Gastroesophageal sphincter (tissue), 4 donors: ENCODE results near the gene SPATA3. TPM values are rescaled to one million over a fixed set of nuclear protein-coding genes. Genes with fewer than 3 reads are reported as not detected.

Experiments
- ATAC-seq: fragments of 150-250 bp; one replicate; pipeline ENCODE4 v1.9.1; 2016; ENCODE audit warnings: mild to moderate bottlenecking, moderate library complexity
- H3K27ac ChIP-seq, 4 donors: fragments of 200-600 bp; sonication (generic) in 3 of 4; 1 replicate in 3 of 4; 2 replicates in 1 of 4; pipeline ENCODE4 v1.5.1; 2016 to 2019
- H3K27me3 ChIP-seq: fragments of 200-600 bp; sonication (generic); one replicate; pipeline ENCODE4 v1.5.1; 2019
- H3K36me3 ChIP-seq, 2 donors: fragments of 200-600 bp; sonication (generic); one replicate each; pipeline ENCODE4 v1.5.1; 2019; ENCODE audit warnings: control low read depth in 1 of 2
- H3K4me1 ChIP-seq, 3 donors: fragments of 200-600 bp; sonication (generic); 1 replicate in 2 of 3; 2 replicates in 1 of 3; pipeline ENCODE4 v1.5.1; 2016 to 2019; ENCODE audit warnings: control low read depth in 2 of 3
- H3K4me3 ChIP-seq, 2 donors: fragments of 200-600 bp; sonication (generic); one replicate each; pipeline ENCODE4 v1.5.1; 2019; ENCODE audit warnings: mild to moderate bottlenecking in 1 of 2, moderate library complexity in 1 of 2
- H3K9me3 ChIP-seq, 3 donors: fragments of 200-600 bp; sonication (generic); one replicate each; pipeline ENCODE4 v1.5.1; 2017 to 2019; ENCODE audit warnings: control low read depth in 2 of 3
- EP300 ChIP-seq: sonication (generic); formaldehyde crosslinking; IDR thresholded peaks from one replicate; pipeline ENCODE4 v1.6.1; 2017; ENCODE audit warnings: antibody characterized with exemption, mild to moderate bottlenecking
- POLR2A ChIP-seq, 2 donors: fragments of 450-650 bp; IDR thresholded peaks; one replicate each; pipeline ENCODE4 v1.6.1; 2017; ENCODE audit warnings: antibody characterized with exemption in 2 of 2, mild to moderate bottlenecking in 2 of 2, moderate library complexity in 1 of 2
- POLR2AphosphoS5 ChIP-seq: sonication (generic); formaldehyde crosslinking; IDR thresholded peaks from one replicate; pipeline ENCODE4 v1.6.1; 2017; ENCODE audit warnings: antibody characterized with exemption
- whole genome bisulfite sequencing, 2 donors: methylation state at CpG; one replicate each; pipeline ENCODE4 v1.1.5; 2018; ENCODE audit warnings: low coverage in 1 of 2; 5-methylcytosine and 5-hydroxymethylcytosine counted together
- total RNA-seq, 4 donors: library from RNA; depleted of rRNA; stranded (reverse); fragments of >200 nt; gene quantifications; one replicate each; pipeline ENCODE4 v1.1.0, GENCODE V29; 2016
- TF ChIP-seq, protein P1 (sequence below), 4 experiments: fragments of 200-600 bp in 2 of 4; fragments of 450-650 bp in 2 of 4; sonication (generic) in 1 of 4; IDR thresholded peaks; one replicate each; pipeline ENCODE4 v1.5.1; 2017 to 2019; ENCODE audit warnings: antibody characterized with exemption in 4 of 4, mild to moderate bottlenecking in 2 of 4, moderate library complexity in 2 of 4

Gene SPATA3
- total RNA-seq, 4 donors from 2014 or later: not detected

DNA sequence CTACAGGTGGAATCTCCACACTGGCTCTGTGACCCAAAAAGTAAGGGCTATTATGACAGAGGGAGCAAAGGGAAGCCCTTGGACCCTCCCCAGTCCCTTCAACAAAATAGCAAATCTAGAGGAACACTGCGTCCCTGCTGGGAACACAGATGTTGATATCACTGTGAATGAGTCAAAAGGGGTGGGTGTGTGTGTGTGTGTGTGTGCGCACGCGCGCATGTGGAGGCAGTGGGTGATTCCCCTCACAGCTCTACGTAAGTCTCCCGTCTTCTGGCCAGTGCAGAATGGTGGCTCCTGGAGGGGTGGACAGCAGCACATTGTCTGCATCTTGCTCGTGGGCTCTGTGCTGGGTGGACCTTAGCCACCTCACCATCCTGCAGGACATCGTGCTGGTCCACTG lies 33.6 kb downstream of the SPATA3 start:
- Histone ChIP-seq H3K9me3 (no peaks in the 10 kb centered on the region), H3K4me3 (no peak overlapping the region), H3K27ac (no peak overlapping the region), H3K36me3 (no peaks in the 10 kb centered on the region), H3K27me3 (peaks cover 39% of the 10 kb centered on the region), H3K4me1 (no peaks in the 10 kb centered on the region)
- no peak for ATAC-seq
- 73 to 80% methylated on average over 2 to 9 of the region's 9 CpGs for whole genome bisulfite sequencing, 2 donors
- no peak for TF ChIP-seq EP300

DNA sequence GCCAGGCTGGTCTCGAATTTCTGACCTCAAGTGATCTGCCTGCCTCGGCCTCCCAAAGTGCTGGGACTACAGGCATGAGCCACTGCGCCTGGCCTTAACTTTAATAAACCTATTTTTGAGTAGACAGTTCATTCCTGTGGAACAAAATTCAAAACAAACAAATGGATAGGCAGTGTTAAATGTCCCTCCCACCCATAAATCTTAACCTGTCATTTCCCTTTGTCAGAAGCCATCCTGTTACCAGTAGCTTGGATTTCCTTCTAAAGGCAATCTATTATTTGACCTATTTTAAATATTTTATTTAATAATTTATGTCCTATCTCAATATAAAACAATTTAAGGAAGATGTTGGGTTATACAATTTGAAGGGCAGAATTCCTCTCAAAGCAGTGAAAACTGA lies 34.8 kb downstream of the SPATA3 start:
- 83 to 94% methylated on average over 3 of the region's 3 CpGs for WGBS, 2 donors
- Histone ChIP-seq H3K4me3 (no peak overlapping the region), H3K36me3 (no peaks in the 10 kb centered on the region), H3K27me3 (peaks cover 40% of the 10 kb centered on the region), H3K9me3 (no peaks in the 10 kb centered on the region), H3K27ac (no peak overlapping the region), H3K4me1 (no peaks in the 10 kb centered on the region)
- TF ChIP-seq POLR2AphosphoS5: no peak
- no peak for TF ChIP-seq POLR2A (IDR thresholded peaks at IDR 0.05)
- TF ChIP-seq EP300: no peak
- no peak for ATAC-seq

DNA sequence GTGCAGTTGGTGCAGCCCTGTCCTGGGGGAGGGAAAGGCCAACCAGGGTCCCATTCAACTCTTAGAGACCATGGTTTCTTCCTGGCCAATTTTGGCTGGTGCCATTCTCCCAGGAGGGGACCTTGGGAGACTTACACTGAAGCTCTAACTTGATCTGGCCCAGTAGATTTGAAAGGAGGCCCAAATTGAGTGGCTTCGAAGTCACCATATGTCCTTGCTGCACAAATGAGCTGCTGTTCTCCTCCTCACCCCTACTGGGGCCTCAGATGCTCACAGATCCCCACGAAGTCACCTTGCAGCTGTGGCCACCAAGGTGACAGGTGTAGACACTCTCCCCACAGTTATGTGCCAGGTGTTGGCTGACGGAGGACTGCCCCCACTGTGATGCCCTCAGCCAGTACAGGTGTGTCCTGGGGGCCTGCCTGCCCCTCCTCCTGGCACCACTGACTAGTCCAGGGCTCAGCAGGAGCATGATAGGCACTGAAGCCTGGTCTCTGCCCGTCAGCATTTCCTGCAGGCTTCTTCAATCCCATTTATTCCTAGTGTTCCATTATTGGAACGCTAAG lies 36.7 kb downstream of the SPATA3 start:
- no peak for TF ChIP-seq POLR2AphosphoS5
- peaks cover 0 to 7% (median 0%) of the 10 kb centered on the region in 3 donors for H3K4me1 ChIP-seq
- WGBS, 2 donors: 60% methylated on average over 2 of the region's 5 CpGs; no CpG with 5 or more reads in 1 of the 2 donors
- H3K27me3 ChIP-seq: peaks cover 56% of the 10 kb centered on the region
- no peak overlapping the region for H3K27ac ChIP-seq
- H3K9me3 ChIP-seq: no peaks in the 10 kb centered on the region
- H3K36me3 ChIP-seq: no peaks in the 10 kb centered on the region
- ATAC-seq: no peak
- H3K4me3 ChIP-seq: no peak overlapping the region

DNA sequence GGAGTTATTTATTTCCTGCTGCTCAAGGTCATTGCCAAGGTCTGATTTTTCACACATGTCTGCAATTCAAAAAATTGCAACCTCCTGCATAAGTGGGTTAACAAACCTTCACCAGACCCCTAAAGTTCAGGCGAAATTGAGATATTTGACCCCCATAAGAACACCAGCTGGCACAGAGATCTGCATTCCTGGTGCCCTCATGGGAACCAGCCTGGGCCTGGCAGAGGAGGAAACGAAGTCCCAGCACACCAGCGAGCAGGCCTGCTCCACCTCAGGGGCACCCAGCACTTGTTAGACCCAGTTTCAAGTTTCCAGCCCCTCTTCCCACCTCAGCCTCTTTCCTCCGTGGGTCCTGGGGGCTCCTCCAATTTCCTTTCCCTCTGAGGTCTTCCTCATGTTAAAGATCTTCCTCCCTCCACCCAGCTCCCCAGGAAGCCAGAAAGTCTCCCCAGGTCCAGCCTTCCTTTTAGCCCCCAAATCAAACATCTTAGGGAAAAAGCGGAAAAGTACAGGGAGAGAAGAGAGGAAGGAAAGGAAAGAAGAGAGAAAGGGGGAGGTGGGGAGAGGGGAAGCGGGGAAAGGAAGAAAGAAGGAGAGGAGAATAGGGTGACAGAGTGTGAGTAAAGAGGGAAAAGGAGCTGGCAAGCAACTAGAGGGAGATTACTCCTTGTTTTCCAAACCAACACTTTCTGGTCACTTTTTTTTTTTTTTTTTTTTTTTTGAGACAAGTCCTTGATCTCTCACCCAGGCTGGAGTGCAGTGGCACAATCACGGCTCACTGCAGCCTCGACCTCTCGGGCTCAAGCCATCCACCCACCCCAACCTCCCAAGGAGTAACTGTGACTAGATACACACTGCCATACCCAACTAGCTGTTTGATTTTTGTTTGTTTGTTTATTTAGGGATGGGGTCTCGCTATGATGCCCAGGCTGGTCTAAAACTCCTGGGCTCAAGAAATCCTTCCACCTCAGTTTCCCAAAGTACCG lies 37.5 kb downstream of the SPATA3 start:
- H3K4me1 ChIP-seq: peaks cover 0 to 13% (median 0%) of the 10 kb centered on the region in 3 donors
- WGBS, 2 donors: 60 to 61% methylated on average over 4 to 8 of the region's 11 CpGs
- H3K9me3 ChIP-seq: no peaks in the 10 kb centered on the region
- H3K36me3 ChIP-seq: no peaks in the 10 kb centered on the region
- no peak for TF ChIP-seq POLR2AphosphoS5
- TF ChIP-seq EP300: no peak
- TF ChIP-seq, protein P1, sequence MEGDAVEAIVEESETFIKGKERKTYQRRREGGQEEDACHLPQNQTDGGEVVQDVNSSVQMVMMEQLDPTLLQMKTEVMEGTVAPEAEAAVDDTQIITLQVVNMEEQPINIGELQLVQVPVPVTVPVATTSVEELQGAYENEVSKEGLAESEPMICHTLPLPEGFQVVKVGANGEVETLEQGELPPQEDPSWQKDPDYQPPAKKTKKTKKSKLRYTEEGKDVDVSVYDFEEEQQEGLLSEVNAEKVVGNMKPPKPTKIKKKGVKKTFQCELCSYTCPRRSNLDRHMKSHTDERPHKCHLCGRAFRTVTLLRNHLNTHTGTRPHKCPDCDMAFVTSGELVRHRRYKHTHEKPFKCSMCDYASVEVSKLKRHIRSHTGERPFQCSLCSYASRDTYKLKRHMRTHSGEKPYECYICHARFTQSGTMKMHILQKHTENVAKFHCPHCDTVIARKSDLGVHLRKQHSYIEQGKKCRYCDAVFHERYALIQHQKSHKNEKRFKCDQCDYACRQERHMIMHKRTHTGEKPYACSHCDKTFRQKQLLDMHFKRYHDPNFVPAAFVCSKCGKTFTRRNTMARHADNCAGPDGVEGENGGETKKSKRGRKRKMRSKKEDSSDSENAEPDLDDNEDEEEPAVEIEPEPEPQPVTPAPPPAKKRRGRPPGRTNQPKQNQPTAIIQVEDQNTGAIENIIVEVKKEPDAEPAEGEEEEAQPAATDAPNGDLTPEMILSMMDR (IDR thresholded peaks at IDR 0.05): no peak
- no peak for TF ChIP-seq POLR2A (IDR thresholded peaks at IDR 0.05)
- H3K27ac ChIP-seq: no peak overlapping the region
- no peak for ATAC-seq
- H3K27me3 ChIP-seq: peaks cover 57% of the 10 kb centered on the region
- H3K4me3 ChIP-seq: no peak overlapping the region

DNA sequence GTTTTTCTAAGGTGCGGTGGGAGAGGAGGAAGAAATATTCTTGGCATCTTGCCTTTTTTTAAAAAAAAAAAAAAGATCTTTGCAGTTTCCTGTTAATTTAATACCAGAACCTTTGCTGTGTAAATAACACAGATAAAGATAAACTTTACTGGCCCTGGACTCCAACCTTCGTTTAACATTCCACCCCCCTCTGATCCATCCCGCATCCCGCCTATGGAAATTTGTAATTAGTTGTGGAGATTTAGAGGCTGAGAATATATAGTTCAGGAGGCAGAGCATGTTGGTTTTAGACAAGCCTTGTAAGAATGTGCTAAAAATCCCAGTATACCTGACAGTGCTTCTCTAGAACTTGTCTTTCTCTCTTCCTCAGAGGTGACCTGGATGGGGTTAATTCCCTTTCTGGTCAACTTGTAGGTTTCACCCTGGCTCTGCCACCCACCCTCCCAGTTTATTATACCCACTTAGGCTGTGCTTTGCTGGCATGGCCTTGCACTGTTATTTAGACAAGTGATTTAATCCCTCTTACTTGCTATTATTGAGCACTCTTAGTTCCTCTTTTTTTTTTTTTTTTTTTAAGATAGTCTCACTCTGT lies 38.5 kb downstream of the SPATA3 start:
- WGBS, 2 donors: 35 to 41% methylated on average over 4 of the region's 4 CpGs
- no peak for TF ChIP-seq POLR2A (IDR thresholded peaks at IDR 0.05)
- Histone ChIP-seq H3K27ac (no peak overlapping the region), H3K9me3 (no peaks in the 10 kb centered on the region), H3K36me3 (no peaks in the 10 kb centered on the region), H3K27me3 (peaks cover 67% of the 10 kb centered on the region), H3K4me1 (peaks cover 0 to 13% (median 0%) of the 10 kb centered on the region in 3 donors), H3K4me3 (no peak overlapping the region)
- no peak for ATAC-seq

DNA sequence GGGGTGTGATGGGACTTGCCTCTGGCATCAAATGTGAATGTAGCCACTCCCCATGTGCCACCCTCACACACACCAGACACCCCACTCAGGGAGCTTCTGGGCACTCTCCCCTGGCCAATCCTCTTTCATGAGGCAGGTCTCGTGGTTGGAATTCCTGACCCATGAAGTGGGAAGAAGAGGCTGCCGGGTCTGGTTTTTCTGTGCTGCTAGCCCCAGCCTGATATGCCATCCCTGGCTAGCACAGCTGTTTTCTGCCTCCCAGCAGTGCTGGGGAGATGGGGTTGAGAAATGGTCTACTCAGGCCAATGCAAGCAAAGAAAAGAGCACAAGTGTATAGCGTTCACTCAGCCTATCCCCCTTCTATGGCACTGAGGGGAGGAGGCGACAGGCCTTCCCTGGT lies 40.2 kb downstream of the SPATA3 start:
- Histone ChIP-seq H3K27me3 (peaks cover 82% of the 10 kb centered on the region), H3K4me3 (no peak overlapping the region)

More for the DNA sequence above, 40.2 kb downstream of the SPATA3 start:
- no peaks in the 10 kb centered on the region for H3K9me3 ChIP-seq
- no peaks in the 10 kb centered on the region for H3K36me3 ChIP-seq
- 48 to 63% methylated on average over 2 to 3 of the region's 4 CpGs for WGBS, 2 donors
- TF ChIP-seq POLR2AphosphoS5 (no peak), POLR2A (IDR thresholded peaks at IDR 0.05) (no peak), EP300 (no peak)
- TF ChIP-seq, protein P1 (IDR thresholded peaks at IDR 0.05): no peak
- peaks cover 0 to 13% (median 0%) of the 10 kb centered on the region in 3 donors for H3K4me1 ChIP-seq
- ATAC-seq: no peak
- no peak overlapping the region for H3K27ac ChIP-seq
